Activated T-helper 2 cell treated with anti-CD3 and anti-CD28 coated beads, Interferon-gamma antibody, Interleukin-2, Interleukin-4, amounts not matched to agents 10 μg/mL and 5 μg/mL and 100 μg/mL, durations not matched to agents 14 hours and 24 hours and 36 hours (primary cell): ENCODE results near the gene PANX2. TPM values are rescaled to one million over a fixed set of nuclear protein-coding genes. Genes with fewer than 3 reads are reported as not detected.
A peak's percentile ranks its signal among the peaks of the same experiment; 100 is the strongest.

Source experiments
- DNase-seq: peaks from one replicate; pipeline ENCODE4 v3.0.0; 2021; ENCODE audit warnings: low spot score
- H3K27ac Mint-ChIP-seq: one replicate; pipeline ENCODE4 v1.8.0; 2021; ENCODE audit warnings: mixed read lengths
- H3K27me3 Mint-ChIP-seq: one replicate; pipeline ENCODE4 v1.8.0; 2021; ENCODE audit warnings: low read depth, mixed read lengths
- H3K36me3 Mint-ChIP-seq: one replicate; pipeline ENCODE4 v1.8.0; 2021; ENCODE audit warnings: low read depth, mixed read lengths
- H3K4me1 Mint-ChIP-seq: one replicate; pipeline ENCODE4 v1.8.0; 2021; ENCODE audit warnings: low read depth, mixed read lengths
- H3K4me3 Mint-ChIP-seq: one replicate; pipeline ENCODE4 v1.8.0; 2021; ENCODE audit warnings: low read depth, mild to moderate bottlenecking, moderate library complexity, mixed read lengths
- H3K9me3 Mint-ChIP-seq: one replicate; pipeline ENCODE4 v1.8.0; 2021; ENCODE audit warnings: mixed read lengths
- intact Hi-C: fragments of 100-400 bp; cut with micrococcal nuclease; formaldehyde crosslinking; loops from one replicate; pipeline ENCODE4 v1.15.1; 2023
- total RNA-seq: library from RNA; stranded (reverse); gene quantifications from 2 replicates; pipeline ENCODE4 v1.2.3, GENCODE V29; 2022

PANX2 gene
- total RNA-seq, 1 donor from 2014 or later, result 2.4 TPM

GRCh38 chr22:50186181-50186714 is 15.7 kb downstream of the PANX2 start:
- H3K4me3 Mint-ChIP-seq, result peak overlapping the region; percentile 92
- H3K36me3 Mint-ChIP-seq, result peaks cover 13% of the 10 kb centered on the region
- no peak for DNase-seq
- peaks cover 18% of the 10 kb centered on the region for H3K4me1 Mint-ChIP-seq
- H3K27me3 Mint-ChIP-seq, result peaks cover 2% of the 10 kb centered on the region
- H3K9me3 Mint-ChIP-seq, result no peaks in the 10 kb centered on the region
- peak overlapping the region; percentile 91 for H3K27ac Mint-ChIP-seq
- intact Hi-C loops, result no loop called here

GRCh38 chr22:50186761-50187523 is 16.4 kb downstream of the PANX2 start:
- DNase-seq, result no peak
- Mint-ChIP-seq H3K9me3 (no peaks in the 10 kb centered on the region), H3K4me3 (peak overlapping the region; percentile 92), H3K36me3 (peaks cover 19% of the 10 kb centered on the region), H3K27ac (peak overlapping the region; percentile 91), H3K27me3 (peaks cover 2% of the 10 kb centered on the region), H3K4me1 (peaks cover 25% of the 10 kb centered on the region)
- intact Hi-C loops, result no loop called here

- Mint-ChIP-seq H3K27me3 (peaks cover 2% of the 10 kb centered on the region), H3K4me1 (peaks cover 31% of the 10 kb centered on the region), H3K36me3 (peaks cover 24% of the 10 kb centered on the region), H3K9me3 (no peaks in the 10 kb centered on the region), H3K27ac (peak overlapping the region; percentile 42), H3K4me3 (peak overlapping the region; percentile 7)
- intact Hi-C loops, result no loop called here
- DNase-seq, result no peak
These were observed 17.8 kb downstream of the PANX2 start for GRCh38 chr22:50188356-50188755.

GRCh38 chr22:50189184-50189848 is 18.8 kb downstream of the PANX2 start:
- peaks cover 31% of the 10 kb centered on the region for H3K4me1 Mint-ChIP-seq
- H3K9me3 Mint-ChIP-seq, result no peaks in the 10 kb centered on the region
- H3K27ac Mint-ChIP-seq, result peak overlapping the region; percentile 95
- H3K36me3 Mint-ChIP-seq, result peaks cover 24% of the 10 kb centered on the region
- peak overlapping the region; percentile 84 for H3K4me3 Mint-ChIP-seq
- no peaks in the 10 kb centered on the region for H3K27me3 Mint-ChIP-seq
- no peak for DNase-seq
- intact Hi-C loops, result no loop called here

GRCh38 chr22:50189849-50190181 is 19.3 kb downstream of the PANX2 start:
- Mint-ChIP-seq H3K27me3 (no peaks in the 10 kb centered on the region), H3K4me1 (peaks cover 31% of the 10 kb centered on the region), H3K36me3 (peaks cover 24% of the 10 kb centered on the region), H3K4me3 (peak overlapping the region; percentile 84), H3K27ac (peak overlapping the region; percentile 95), H3K9me3 (no peaks in the 10 kb centered on the region)
- intact Hi-C loops, result loop anchor here (5.0 kb wide), 1 partner anchor 258 kb away; no protein-coding TSS in a partner anchor
- DNase-seq, result no peak

GRCh38 chr22:50190182-50190940 is 19.8 kb downstream of the PANX2 start:
- peak overlapping the region; percentile 95 for H3K27ac Mint-ChIP-seq
- H3K4me1 Mint-ChIP-seq, result peaks cover 30% of the 10 kb centered on the region
- peak overlapping the region; percentile 84 for H3K4me3 Mint-ChIP-seq
- H3K27me3 Mint-ChIP-seq, result no peaks in the 10 kb centered on the region
- intact Hi-C loops, result loop anchor here (5.0 kb wide), 1 partner anchor 258 kb away; no protein-coding TSS in a partner anchor
- H3K36me3 Mint-ChIP-seq, result peaks cover 24% of the 10 kb centered on the region
- peak; percentile 83 for DNase-seq
- no peaks in the 10 kb centered on the region for H3K9me3 Mint-ChIP-seq

- Mint-ChIP-seq H3K36me3 (peaks cover 24% of the 10 kb centered on the region), H3K27ac (peak overlapping the region; percentile 95), H3K9me3 (no peaks in the 10 kb centered on the region), H3K27me3 (no peaks in the 10 kb centered on the region), H3K4me3 (peak overlapping the region; percentile 84), H3K4me1 (peaks cover 29% of the 10 kb centered on the region)
- peak; percentile 70 for DNase-seq
- intact Hi-C loops, result loop anchor here (1.0 to 5.0 kb wide), 2 partner anchors 9 to 259 kb away; no protein-coding TSS in a partner anchor
These were observed 20.6 kb downstream of the PANX2 start for GRCh38 chr22:50190941-50191741.

GRCh38 chr22:50192436-50193204 is 22.1 kb downstream of the PANX2 start:
- intact Hi-C loops, result loop anchor here (5.0 kb wide), 1 partner anchor 260 kb away; no protein-coding TSS in a partner anchor

GRCh38 chr22:50193621-50194020 is 23.1 kb downstream of the PANX2 start:
- Mint-ChIP-seq H3K36me3 (peaks cover 23% of the 10 kb centered on the region), H3K4me1 (peaks cover 24% of the 10 kb centered on the region), H3K27ac (no peak overlapping the region), H3K27me3 (no peaks in the 10 kb centered on the region), H3K9me3 (no peaks in the 10 kb centered on the region), H3K4me3 (no peak overlapping the region)
- intact Hi-C loops, result loop anchor here (5.0 kb wide), 1 partner anchor 261 kb away; no protein-coding TSS in a partner anchor
- DNase-seq, result no peak

More at GRCh38 chr22:50192436-50193204, 22.1 kb downstream of the PANX2 start:
- peaks cover 24% of the 10 kb centered on the region for H3K4me1 Mint-ChIP-seq
- H3K9me3 Mint-ChIP-seq, result no peaks in the 10 kb centered on the region
- H3K36me3 Mint-ChIP-seq, result peaks cover 21% of the 10 kb centered on the region
- H3K27ac Mint-ChIP-seq, result peak overlapping the region; percentile 95
- peak overlapping the region; percentile 84 for H3K4me3 Mint-ChIP-seq
- no peak for DNase-seq
- no peaks in the 10 kb centered on the region for H3K27me3 Mint-ChIP-seq

- no peak for DNase-seq
- H3K9me3 Mint-ChIP-seq, result no peaks in the 10 kb centered on the region
- peaks cover 23% of the 10 kb centered on the region for H3K36me3 Mint-ChIP-seq
- no peak overlapping the region for H3K27ac Mint-ChIP-seq
- peaks cover 22% of the 10 kb centered on the region for H3K4me1 Mint-ChIP-seq
- no peak overlapping the region for H3K4me3 Mint-ChIP-seq
- no peaks in the 10 kb centered on the region for H3K27me3 Mint-ChIP-seq
- intact Hi-C loops, result loop anchor here (5.0 kb wide), 1 partner anchor 262 kb away; no protein-coding TSS in a partner anchor
These were observed 23.7 kb downstream of the PANX2 start for GRCh38 chr22:50194037-50194805.

GRCh38 chr22:50196256-50196655 is 25.7 kb downstream of the PANX2 start:
- Mint-ChIP-seq H3K27ac (no peak overlapping the region), H3K9me3 (no peaks in the 10 kb centered on the region), H3K4me3 (no peak overlapping the region), H3K4me1 (peaks cover 13% of the 10 kb centered on the region), H3K27me3 (no peaks in the 10 kb centered on the region), H3K36me3 (peaks cover 23% of the 10 kb centered on the region)
- intact Hi-C loops, result no loop called here
- no peak for DNase-seq
